Measurements from ENCODE around the gene LRRC4C. TPM values are rescaled to one million over a fixed set of nuclear protein-coding genes. Genes with fewer than 3 reads are reported as not detected.

LRRC4C gene
- total and polyA plus RNA-seq, 10 of the 15 experiments (the other 5 are each of a cell fraction or from before 2014, with no cell fraction given) = 1.5 TPM; not detected in 9

DNA sequence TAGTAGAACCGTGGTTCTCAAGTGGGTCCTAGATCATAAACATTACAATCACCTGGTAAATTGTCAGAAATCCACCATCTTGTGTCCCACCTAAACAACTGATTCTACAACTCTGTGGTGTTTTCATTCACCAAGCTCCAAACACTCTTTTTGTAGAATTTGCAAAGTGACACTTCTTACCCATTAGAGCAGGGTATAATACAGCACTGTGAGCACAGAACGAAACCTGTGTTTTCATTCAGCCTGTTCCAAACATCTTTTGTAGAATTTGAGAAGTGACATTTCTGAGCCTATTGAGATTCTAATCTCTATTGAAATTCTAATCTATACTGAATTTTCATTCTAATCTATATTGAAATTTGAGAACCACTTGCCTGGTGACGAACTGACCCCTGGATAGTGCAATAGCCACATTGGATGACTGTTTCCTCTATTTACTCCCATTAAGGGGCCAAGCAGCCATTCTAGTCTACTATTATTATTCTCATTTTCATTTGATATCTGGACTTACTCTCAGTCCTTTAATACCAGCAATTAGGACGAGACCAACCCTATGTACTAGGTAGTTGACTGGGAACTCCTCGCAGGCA is 616.6 kb downstream of the LRRC4C start:
- H3K4me2 ChIP-seq (ENCODE audit: control insufficient read depth, insufficient read depth) = no peak overlapping the region
- FAIRE-seq (no peak), ATAC-seq (no peak), DNase-seq (ENCODE audit: low read depth, low spot score) (no peak)
- RAD21 ChIA-PET (ENCODE audit: unreplicated experiment) = no interaction called here
- H3K9me3 ChIP-seq (replicated peaks; ENCODE audit: control insufficient read depth, insufficient read depth, low read length) = no peaks in the 10 kb centered on the region
- no peak overlapping the region for H2AFZ ChIP-seq (ENCODE audit: control insufficient read depth, low read depth, low read length)
- CTCF ChIA-PET = no interaction called here
- no peak overlapping the region for H3K4me3 ChIP-seq
- POLR2A ChIA-PET = no interaction called here
- H3K9ac ChIP-seq (ENCODE audit: control insufficient read depth, insufficient read depth, low read length) = no peak overlapping the region
- intact Hi-C loops (cut with micrococcal nuclease; ENCODE audit: unreplicated experiment) (no loop called here), in situ Hi-C loops (cut with MboI) (no loop called here)
- no peak overlapping the region for H3K27ac ChIP-seq (ENCODE audit: control insufficient read depth, insufficient read depth)
- SMC1A ChIA-PET (ENCODE audit: uncharacterized antibody, unreplicated experiment) = no interaction called here
- no peaks in the 10 kb centered on the region for H3K27me3 ChIP-seq (replicated peaks in 1 of 2; ENCODE audit: control insufficient read depth in 2 of 2, insufficient read depth in 2 of 2, low read length in 1 of 2)
- no peaks in the 10 kb centered on the region for H4K20me1 ChIP-seq (ENCODE audit: control insufficient read depth, insufficient read depth)
- BruUV-seq (replicated peaks) = no TSS peak
- no peaks in the 10 kb centered on the region for H3K36me3 ChIP-seq (ENCODE audit: control insufficient read depth in 2 of 2, insufficient read depth in 2 of 2, low read length in 1 of 2)
- H3K79me2 ChIP-seq (ENCODE audit: control insufficient read depth, insufficient read depth, low read length) = no peaks in the 10 kb centered on the region
- WGBS (ENCODE audit: insufficient coverage, insufficient replicate concordance, low lambda C conversion rate, missing lambda C conversion rate) = 20% methylated on average over 5 of the region's 5 CpGs
- H3K4me1 ChIP-seq (ENCODE audit: control insufficient read depth, insufficient read depth, low read length) = no peaks in the 10 kb centered on the region
- no peak for TF ChIP-seq BCLAF1 (IDR thresholded peaks at IDR 0.05)
- TF ChIP-seq, protein P1, sequence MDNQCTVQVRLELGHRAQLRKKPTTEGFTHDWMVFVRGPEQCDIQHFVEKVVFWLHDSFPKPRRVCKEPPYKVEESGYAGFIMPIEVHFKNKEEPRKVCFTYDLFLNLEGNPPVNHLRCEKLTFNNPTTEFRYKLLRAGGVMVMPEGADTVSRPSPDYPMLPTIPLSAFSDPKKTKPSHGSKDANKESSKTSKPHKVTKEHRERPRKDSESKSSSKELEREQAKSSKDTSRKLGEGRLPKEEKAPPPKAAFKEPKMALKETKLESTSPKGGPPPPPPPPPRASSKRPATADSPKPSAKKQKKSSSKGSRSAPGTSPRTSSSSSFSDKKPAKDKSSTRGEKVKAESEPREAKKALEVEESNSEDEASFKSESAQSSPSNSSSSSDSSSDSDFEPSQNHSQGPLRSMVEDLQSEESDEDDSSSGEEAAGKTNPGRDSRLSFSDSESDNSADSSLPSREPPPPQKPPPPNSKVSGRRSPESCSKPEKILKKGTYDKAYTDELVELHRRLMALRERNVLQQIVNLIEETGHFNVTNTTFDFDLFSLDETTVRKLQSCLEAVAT (IDR thresholded peaks at IDR 0.05) = no peak
- no peak for TF ChIP-seq NR2F1 (conservative IDR thresholded peaks at IDR 0.05)
- TF ChIP-seq, protein P2, sequence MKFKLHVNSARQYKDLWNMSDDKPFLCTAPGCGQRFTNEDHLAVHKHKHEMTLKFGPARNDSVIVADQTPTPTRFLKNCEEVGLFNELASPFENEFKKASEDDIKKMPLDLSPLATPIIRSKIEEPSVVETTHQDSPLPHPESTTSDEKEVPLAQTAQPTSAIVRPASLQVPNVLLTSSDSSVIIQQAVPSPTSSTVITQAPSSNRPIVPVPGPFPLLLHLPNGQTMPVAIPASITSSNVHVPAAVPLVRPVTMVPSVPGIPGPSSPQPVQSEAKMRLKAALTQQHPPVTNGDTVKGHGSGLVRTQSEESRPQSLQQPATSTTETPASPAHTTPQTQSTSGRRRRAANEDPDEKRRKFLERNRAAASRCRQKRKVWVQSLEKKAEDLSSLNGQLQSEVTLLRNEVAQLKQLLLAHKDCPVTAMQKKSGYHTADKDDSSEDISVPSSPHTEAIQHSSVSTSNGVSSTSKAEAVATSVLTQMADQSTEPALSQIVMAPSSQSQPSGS (IDR thresholded peaks at IDR 0.05; ENCODE audit: low read length) = no peak
- TF ChIP-seq CEBPB (IDR thresholded peaks at IDR 0.05; ENCODE audit: borderline replicate concordance in 1 of 2, low read depth in 2 of 2, low read length in 2 of 2) = no peak
- no peak for TF ChIP-seq MEF2B (IDR thresholded peaks at IDR 0.05; ENCODE audit: partially characterized antibody, poor library complexity, severe bottlenecking)
- TF ChIP-seq ZBTB11 (CRISPR knock-in tag; IDR thresholded peaks at IDR 0.05) = no peak
- TF ChIP-seq RAD51 (IDR thresholded peaks at IDR 0.05) = no peak
- TF ChIP-seq NFYA (IDR thresholded peaks at IDR 0.05; ENCODE audit: borderline replicate concordance, low read depth, low read length) = no peak
- no peak for TF ChIP-seq TBL1XR1 (IDR thresholded peaks at IDR 0.05; ENCODE audit: low read depth, low read length)
- no peak for TF ChIP-seq CBX3 (IDR thresholded peaks at IDR 0.05; ENCODE audit: borderline replicate concordance, low read depth)
- no peak for TF ChIP-seq BACH1 (IDR thresholded peaks at IDR 0.05; ENCODE audit: borderline replicate concordance)
- TF ChIP-seq SRF (IDR thresholded peaks at IDR 0.05; ENCODE audit: low read depth in 2 of 2, low read length in 2 of 2) = no peak
- TF ChIP-seq YY1 (IDR thresholded peaks at IDR 0.05; ENCODE audit: low read depth, low read length) = no peak
- TF ChIP-seq ATF7 (IDR thresholded peaks at IDR 0.05; ENCODE audit: low read depth) = no peak
- no peak for TF ChIP-seq NFXL1 (IDR thresholded peaks at IDR 0.05; ENCODE audit: borderline replicate concordance)
